A549 (cell line): ENCODE results near the gene FDPS.

Source experiments
- CEBPB ChIP-seq, 2 experiments: fragments of >200 bp in 1 of 2; sonication (Bioruptor Twin) in 1 of 2; formaldehyde crosslinking in 1 of 2; IDR thresholded peaks; 2 replicates each; pipeline ENCODE4 v1.6.1; 2012 to 2016
- CHD2 ChIP-seq: fragments of 150-350 bp; IDR thresholded peaks from 2 replicates; pipeline ENCODE4 v1.6.1; 2014; ENCODE audit warnings: low read length; ENCODE audit not compliant: partially characterized antibody
- MAFK ChIP-seq: fragments of 450-650 bp; IDR thresholded peaks from 2 replicates; pipeline ENCODE4 v1.6.1; 2014; ENCODE audit not compliant: partially characterized antibody
- NFE2L2 ChIP-seq: fragments of 150-350 bp; conservative IDR thresholded peaks from 2 replicates; pipeline ENCODE4 v1.6.1; 2014; ENCODE audit warnings: low read length
- POLR2A ChIP-seq: IDR thresholded peaks from 2 replicates; pipeline ENCODE4 v1.6.1; 2012; ENCODE audit warnings: mild to moderate bottlenecking, low read length
- TF ChIP-seq, protein P1 (sequence below): fragments of >200 bp; sonication (Bioruptor Twin); formaldehyde crosslinking; IDR thresholded peaks from 3 replicates; pipeline ENCODE4 v1.5.1; 2016
- TF ChIP-seq, protein P2 (sequence below): fragments of 450-650 bp; IDR thresholded peaks from 2 replicates; pipeline ENCODE4 v1.6.1; 2014; ENCODE audit warnings: antibody characterized with exemption

DNA sequence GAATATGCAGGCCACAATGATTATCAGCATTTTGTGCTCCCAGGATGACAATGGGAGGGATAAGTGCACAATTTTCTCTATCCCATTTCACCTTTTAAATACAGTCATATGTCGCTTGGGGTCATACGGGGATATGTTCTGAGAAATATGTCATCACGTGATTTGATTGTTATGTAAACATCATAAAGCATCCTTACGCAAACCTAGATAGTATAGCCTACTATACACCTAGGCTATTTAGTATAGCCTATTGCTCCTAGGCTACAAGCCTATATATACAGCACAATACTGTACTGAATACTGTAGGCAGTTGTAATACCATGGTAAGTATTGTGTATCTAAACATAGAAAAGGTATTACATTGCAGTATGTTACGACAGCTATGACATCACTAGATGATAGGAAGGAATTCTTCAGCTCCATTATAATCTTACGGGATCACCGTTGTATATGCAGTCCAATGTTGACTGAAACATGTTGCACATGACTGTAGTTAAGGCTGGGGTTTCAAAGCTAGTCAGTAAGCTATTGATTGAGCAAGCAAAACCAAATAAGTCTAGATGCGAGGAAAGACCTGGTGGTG lies 30.9 kb downstream of the FDPS start:
- TF ChIP-seq CEBPB (IDR thresholded peaks at IDR 0.05) (no peak), MAFK (no peak), NFE2L2 (no peak), CHD2 (no peak), POLR2A (no peak)
- TF ChIP-seq, protein P1, sequence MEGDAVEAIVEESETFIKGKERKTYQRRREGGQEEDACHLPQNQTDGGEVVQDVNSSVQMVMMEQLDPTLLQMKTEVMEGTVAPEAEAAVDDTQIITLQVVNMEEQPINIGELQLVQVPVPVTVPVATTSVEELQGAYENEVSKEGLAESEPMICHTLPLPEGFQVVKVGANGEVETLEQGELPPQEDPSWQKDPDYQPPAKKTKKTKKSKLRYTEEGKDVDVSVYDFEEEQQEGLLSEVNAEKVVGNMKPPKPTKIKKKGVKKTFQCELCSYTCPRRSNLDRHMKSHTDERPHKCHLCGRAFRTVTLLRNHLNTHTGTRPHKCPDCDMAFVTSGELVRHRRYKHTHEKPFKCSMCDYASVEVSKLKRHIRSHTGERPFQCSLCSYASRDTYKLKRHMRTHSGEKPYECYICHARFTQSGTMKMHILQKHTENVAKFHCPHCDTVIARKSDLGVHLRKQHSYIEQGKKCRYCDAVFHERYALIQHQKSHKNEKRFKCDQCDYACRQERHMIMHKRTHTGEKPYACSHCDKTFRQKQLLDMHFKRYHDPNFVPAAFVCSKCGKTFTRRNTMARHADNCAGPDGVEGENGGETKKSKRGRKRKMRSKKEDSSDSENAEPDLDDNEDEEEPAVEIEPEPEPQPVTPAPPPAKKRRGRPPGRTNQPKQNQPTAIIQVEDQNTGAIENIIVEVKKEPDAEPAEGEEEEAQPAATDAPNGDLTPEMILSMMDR, result no peak
- TF ChIP-seq, protein P2, sequence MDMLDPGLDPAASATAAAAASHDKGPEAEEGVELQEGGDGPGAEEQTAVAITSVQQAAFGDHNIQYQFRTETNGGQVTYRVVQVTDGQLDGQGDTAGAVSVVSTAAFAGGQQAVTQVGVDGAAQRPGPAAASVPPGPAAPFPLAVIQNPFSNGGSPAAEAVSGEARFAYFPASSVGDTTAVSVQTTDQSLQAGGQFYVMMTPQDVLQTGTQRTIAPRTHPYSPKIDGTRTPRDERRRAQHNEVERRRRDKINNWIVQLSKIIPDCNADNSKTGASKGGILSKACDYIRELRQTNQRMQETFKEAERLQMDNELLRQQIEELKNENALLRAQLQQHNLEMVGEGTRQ, result no peak
